CD1c-positive myeloid dendritic cell (primary cell): ENCODE data around the gene FLAD1.

Source experiments
- DNase-seq: peaks from one replicate; pipeline ENCODE4 v3.0.0-alpha.2; 2016; ENCODE audit errors: extremely low spot score

FLAD1 gene

GRCh38 chr1:154952664-154953063 lies 30.5 kb upstream of the FLAD1 start:
- DNase-seq: no peak

- DNase-seq: no peak
These were observed 29.5 kb upstream of the FLAD1 start for GRCh38 chr1:154953611-154954038.

GRCh38 chr1:154954541-154954940 lies 28.6 kb upstream of the FLAD1 start:
- no peak for DNase-seq

- DNase-seq: peak; percentile 83
These were observed 28.0 kb upstream of the FLAD1 start for GRCh38 chr1:154955039-154955717.

- peak; percentile 94 for DNase-seq
These were observed 27.2 kb upstream of the FLAD1 start, which contains the start of gene PBXIP1 for GRCh38 chr1:154955718-154956543. TSS of gene PBXIP1 (minus strand) at chr1:154956099. CDS start at chr1:154953721, 2,378 bp downstream.

GRCh38 chr1:154956544-154956941 lies 26.6 kb upstream of the FLAD1 start:
- DNase-seq: no peak

- no peak for DNase-seq
These were observed 26.0 kb upstream of the FLAD1 start for GRCh38 chr1:154957091-154957657.

GRCh38 chr1:154958036-154958435 lies 25.1 kb upstream of the FLAD1 start:
- DNase-seq: no peak

GRCh38 chr1:154958681-154959425 lies 24.3 kb upstream of the FLAD1 start:
- DNase-seq: no peak

GRCh38 chr1:154959426-154959780 lies 23.7 kb upstream of the FLAD1 start:
- DNase-seq: no peak

GRCh38 chr1:154960446-154961136 lies 22.6 kb upstream of the FLAD1 start:
- DNase-seq: no peak

GRCh38 chr1:154961207-154962155 lies 21.7 kb upstream of the FLAD1 start, which contains the start of gene PYGO2:
TSS of gene PYGO2 (minus strand) at chr1:154961782. CDS start at chr1:154961576, 206 bp downstream.
- DNase-seq: peak; percentile 81

GRCh38 chr1:154962156-154962749 lies 20.9 kb upstream of the FLAD1 start:
- no peak for DNase-seq

- no peak for DNase-seq
These were observed 20.3 kb upstream of the FLAD1 start for GRCh38 chr1:154962795-154963330.

GRCh38 chr1:154963643-154964042 lies 19.5 kb upstream of the FLAD1 start:
- no peak for DNase-seq

GRCh38 chr1:154964359-154964758 lies 18.8 kb upstream of the FLAD1 start:
- DNase-seq: no peak

- DNase-seq: no peak
These were observed 17.0 kb upstream of the FLAD1 start for GRCh38 chr1:154966111-154966510.

- DNase-seq: no peak
These were observed 15.7 kb upstream of the FLAD1 start for GRCh38 chr1:154967331-154967950.

GRCh38 chr1:154968731-154969130 lies 14.4 kb upstream of the FLAD1 start:
- DNase-seq: no peak
